Measurements from ENCODE around the gene HECW1.

Gene HECW1

DNA sequence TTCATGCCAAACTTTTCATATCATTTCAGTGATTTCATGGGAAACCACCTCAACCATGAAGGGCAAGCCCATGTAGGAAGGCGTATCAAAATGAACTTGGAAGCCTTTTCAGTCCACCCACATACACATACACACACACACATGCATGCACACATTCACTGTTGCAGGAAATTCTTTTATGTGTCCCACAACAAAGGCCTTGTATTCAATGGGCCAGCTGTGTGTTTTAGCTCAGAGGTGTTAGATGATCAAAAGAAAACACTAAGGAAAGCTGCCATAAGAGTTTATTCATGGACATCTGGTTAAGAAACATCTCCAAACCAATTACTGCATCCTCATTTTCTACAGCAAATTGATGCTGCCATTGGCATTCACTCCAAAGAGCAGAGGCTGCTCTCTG, 396.0 kb downstream of the HECW1 start:
- TF ChIP-seq, protein P1, sequence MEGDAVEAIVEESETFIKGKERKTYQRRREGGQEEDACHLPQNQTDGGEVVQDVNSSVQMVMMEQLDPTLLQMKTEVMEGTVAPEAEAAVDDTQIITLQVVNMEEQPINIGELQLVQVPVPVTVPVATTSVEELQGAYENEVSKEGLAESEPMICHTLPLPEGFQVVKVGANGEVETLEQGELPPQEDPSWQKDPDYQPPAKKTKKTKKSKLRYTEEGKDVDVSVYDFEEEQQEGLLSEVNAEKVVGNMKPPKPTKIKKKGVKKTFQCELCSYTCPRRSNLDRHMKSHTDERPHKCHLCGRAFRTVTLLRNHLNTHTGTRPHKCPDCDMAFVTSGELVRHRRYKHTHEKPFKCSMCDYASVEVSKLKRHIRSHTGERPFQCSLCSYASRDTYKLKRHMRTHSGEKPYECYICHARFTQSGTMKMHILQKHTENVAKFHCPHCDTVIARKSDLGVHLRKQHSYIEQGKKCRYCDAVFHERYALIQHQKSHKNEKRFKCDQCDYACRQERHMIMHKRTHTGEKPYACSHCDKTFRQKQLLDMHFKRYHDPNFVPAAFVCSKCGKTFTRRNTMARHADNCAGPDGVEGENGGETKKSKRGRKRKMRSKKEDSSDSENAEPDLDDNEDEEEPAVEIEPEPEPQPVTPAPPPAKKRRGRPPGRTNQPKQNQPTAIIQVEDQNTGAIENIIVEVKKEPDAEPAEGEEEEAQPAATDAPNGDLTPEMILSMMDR (IDR thresholded peaks at IDR 0.05; ENCODE audit: extremely low read depth, missing control alignments) = no peak
- DNase-seq (ENCODE audit: low spot score) = no peak

DNA sequence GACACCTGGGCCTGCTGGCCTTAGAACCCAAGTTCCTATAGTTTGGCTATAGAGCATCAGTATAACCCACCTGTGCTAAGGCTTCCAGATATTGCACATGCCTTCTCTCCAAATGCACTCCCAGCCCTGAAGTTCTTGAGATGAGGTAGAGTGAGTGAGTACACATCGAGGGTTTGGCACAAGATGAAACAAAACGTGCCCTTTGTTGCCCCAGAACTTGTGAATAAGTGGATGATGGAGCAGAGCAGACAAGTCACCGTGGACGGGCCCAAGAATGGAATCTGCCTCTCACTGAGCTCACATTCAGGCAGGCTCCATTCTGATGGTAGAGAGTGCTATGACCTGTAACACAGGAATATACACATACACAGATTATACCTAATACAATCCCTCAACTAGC, 397.5 kb downstream of the HECW1 start:
- TF ChIP-seq, protein P1 (IDR thresholded peaks at IDR 0.05; ENCODE audit: extremely low read depth, missing control alignments) = no peak
- no peak for DNase-seq (ENCODE audit: low spot score)

DNA sequence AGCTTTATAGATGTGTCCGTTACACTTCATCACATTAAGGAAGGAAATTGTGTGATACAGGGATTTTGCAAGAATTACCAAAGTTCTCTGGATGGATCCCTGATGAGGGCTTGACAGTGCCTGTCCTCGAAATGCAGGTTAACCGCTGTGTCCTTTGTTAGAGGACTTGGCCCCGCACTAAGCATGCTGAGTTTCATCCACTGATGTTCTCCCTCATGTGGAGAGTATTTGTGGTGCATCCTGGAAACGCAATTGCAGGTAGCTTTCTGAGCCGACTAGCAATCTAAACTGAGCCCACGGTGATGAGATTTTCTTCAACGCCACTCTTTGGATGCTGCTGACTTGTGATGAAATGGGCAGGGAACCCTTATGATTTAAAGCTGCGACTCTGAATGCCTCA, 398.6 kb downstream of the HECW1 start:
- no peak for DNase-seq (ENCODE audit: low spot score)
- TF ChIP-seq, protein P1 (IDR thresholded peaks at IDR 0.05; ENCODE audit: extremely low read depth, missing control alignments) = no peak

DNA sequence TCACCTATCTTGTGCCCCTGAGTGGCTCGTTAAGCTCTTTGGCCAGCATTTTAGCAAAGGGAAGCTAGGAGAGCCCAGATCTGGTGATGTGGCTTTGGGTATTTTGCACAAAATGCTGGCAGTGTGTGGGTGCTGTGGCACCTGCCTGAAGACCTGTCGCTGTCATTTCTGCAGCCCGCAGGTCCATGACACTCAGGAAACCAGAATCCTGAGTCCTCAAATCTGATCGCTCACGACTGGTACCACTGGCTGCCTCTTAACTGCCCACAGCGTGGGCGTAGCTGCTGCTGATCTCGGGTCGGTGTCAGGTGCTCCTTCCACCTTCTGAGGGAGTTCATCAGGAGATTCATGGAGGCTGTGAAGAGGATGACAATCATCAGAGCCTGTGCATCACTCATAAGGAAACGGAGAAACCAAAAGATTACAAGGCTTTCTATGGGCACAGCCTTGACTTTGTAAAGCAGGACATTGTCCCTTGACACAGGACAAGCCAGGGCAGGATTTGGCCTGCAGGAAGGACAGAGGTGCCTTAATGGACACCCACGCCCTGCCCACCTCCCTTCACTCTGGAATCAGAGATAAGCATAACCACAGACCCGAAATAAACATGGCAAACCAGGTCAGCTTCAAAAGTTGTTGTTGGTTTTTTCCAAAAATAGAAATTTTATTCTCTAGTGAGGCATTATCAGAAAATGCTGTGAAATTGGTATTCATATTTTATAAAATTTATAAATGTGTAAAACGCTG, 399.5 kb downstream of the HECW1 start:
- DNase-seq (ENCODE audit: low spot score) = no peak
- TF ChIP-seq, protein P1 (IDR thresholded peaks at IDR 0.05; ENCODE audit: extremely low read depth, missing control alignments) = no peak

DNA sequence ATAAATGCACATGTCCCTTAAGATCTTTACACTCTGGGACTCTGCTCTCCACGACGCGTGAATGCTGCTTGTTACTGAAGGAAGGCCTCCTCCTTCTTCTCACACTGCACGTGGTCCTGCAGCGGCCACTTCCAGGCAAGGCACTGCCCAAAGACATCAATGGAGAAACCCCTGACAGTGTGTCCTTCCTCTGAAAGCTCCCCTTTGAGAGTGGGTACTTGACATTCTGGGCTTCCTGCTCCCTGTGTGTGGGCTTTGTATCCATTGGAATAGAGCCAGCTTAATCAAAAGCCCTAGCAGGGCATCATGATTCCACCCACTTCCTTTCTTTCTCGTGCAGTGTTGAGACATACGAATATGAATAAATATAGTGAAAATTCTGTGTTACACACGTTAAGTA, 400.8 kb downstream of the HECW1 start:
- TF ChIP-seq, protein P1 (IDR thresholded peaks at IDR 0.05; ENCODE audit: extremely low read depth, missing control alignments) = no peak
- DNase-seq (ENCODE audit: low spot score) = no peak

DNA sequence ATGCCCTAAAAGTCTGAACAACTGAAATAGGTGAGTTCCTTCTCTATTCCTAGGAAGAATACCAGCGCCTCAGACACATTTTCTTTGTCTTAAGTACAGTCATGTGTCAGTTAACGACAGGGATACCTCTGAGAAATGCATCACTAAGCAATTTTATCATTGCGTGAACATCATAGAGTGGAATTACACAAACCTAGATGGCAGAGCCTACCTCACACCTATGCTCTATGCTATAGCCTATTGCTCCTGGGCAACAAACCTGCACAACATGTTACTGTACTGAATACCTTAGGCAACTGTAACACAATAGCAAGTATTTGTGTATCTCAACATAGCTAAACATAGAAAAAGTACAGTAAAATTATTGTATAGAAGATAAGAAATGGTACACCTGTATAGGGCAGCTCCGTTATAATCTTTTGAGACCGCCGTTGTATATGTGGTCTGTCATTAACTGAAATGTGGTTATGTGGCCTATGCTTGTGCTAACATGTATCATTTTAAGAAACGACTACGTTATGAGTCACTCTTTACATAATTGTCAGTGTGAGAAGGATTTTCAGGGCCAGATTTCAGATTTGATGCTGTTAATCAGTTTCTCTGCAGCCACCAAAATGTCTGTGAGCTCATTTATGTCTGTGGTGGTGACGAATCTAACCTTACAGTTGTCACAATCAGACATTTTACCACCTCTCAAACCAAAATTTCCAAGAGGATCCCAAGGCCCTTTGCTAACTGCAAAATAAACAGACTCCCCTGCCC, 404.3 kb downstream of the HECW1 start:
- no peak for DNase-seq (ENCODE audit: low spot score)
- TF ChIP-seq, protein P1 (IDR thresholded peaks at IDR 0.05; ENCODE audit: extremely low read depth, missing control alignments) = no peak

DNA sequence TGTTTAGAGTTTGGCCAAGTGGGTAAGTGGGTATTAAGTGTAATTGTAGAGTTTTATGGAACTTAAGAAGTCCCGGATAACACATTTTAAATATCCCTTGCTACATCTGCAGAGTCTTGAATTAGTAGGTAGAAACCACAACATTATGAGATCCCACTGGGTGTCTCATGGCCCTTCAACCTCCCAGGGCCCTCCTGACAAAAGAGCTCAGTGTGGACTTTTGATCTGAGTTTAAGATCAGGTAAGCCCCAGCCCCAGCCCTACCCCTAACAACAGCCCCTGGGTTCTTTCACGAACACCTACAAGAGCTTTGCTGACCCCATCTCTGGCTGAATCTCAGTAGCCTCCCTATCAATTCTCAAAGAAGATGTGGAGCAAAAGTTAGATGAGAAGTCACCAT, 405.0 kb downstream of the HECW1 start:
- TF ChIP-seq, protein P1 (IDR thresholded peaks at IDR 0.05; ENCODE audit: extremely low read depth, missing control alignments) = no peak
- DNase-seq (ENCODE audit: low spot score) = no peak

Measured in GM20000 (cell line).